Measurements from ENCODE around the gene ADAMTS13.
"Not testable (repeated sequence)": the region's sequence is repeated elsewhere in the genome, so short reads cannot be mapped to it uniquely, and the experiment has no call there.

ADAMTS13 gene

GRCh38 chr9:133424187-133424586 lies 2.0 kb downstream of the ADAMTS13 start:
- DNase-seq (ENCODE audit: low read depth in 4 of 4, low spot score in 1 of 4), result no peak

- DNase-seq (ENCODE audit: low read depth in 4 of 4, low spot score in 1 of 4), result no peak
Observed at GRCh38 chr9:133425049-133425632, 3.0 kb downstream of the ADAMTS13 start.

GRCh38 chr9:133426011-133426410 lies 3.8 kb downstream of the ADAMTS13 start:
- DNase-seq (ENCODE audit: low read depth in 4 of 4, low spot score in 1 of 4), result no peak

GRCh38 chr9:133427658-133428348 lies 5.6 kb downstream of the ADAMTS13 start:
- DNase-seq (ENCODE audit: low read depth in 4 of 4, low spot score in 1 of 4), result no peak

- no peak for DNase-seq (ENCODE audit: low read depth in 4 of 4, low spot score in 1 of 4)
Observed at GRCh38 chr9:133428617-133429101, 6.5 kb downstream of the ADAMTS13 start.

- DNase-seq (ENCODE audit: low read depth in 4 of 4, low spot score in 1 of 4), result no peak
Observed at GRCh38 chr9:133429214-133429613, 7.0 kb downstream of the ADAMTS13 start.

- no peak for DNase-seq (ENCODE audit: low read depth in 4 of 4, low spot score in 1 of 4)
Observed at GRCh38 chr9:133429641-133430161, 7.5 kb downstream of the ADAMTS13 start.

GRCh38 chr9:133430244-133430643 lies 8.1 kb downstream of the ADAMTS13 start:
- no peak for DNase-seq (ENCODE audit: low read depth in 4 of 4, low spot score in 1 of 4)

GRCh38 chr9:133433351-133433843 lies 11.2 kb downstream of the ADAMTS13 start:
- no peak for DNase-seq (ENCODE audit: low read depth in 4 of 4, low spot score in 1 of 4)

- no peak for DNase-seq (ENCODE audit: low read depth in 4 of 4, low spot score in 1 of 4)
Observed at GRCh38 chr9:133436681-133437080, 14.5 kb downstream of the ADAMTS13 start.

- no peak for DNase-seq (ENCODE audit: low read depth in 4 of 4, low spot score in 1 of 4)
Observed at GRCh38 chr9:133437753-133438531, 15.8 kb downstream of the ADAMTS13 start.

GRCh38 chr9:133439337-133439736 lies 17.2 kb downstream of the ADAMTS13 start:
- DNase-seq (ENCODE audit: low read depth in 4 of 4, low spot score in 1 of 4), result no peak

- no peak for DNase-seq (ENCODE audit: low read depth in 4 of 4, low spot score in 1 of 4)
Observed at GRCh38 chr9:133440874-133441273, 18.7 kb downstream of the ADAMTS13 start.

GRCh38 chr9:133441571-133441970 lies 19.4 kb downstream of the ADAMTS13 start:
- no peak for DNase-seq (ENCODE audit: low read depth in 4 of 4, low spot score in 1 of 4)

- DNase-seq (ENCODE audit: low read depth in 4 of 4, low spot score in 1 of 4), result no peak
Observed at GRCh38 chr9:133443248-133443647, 21.1 kb downstream of the ADAMTS13 start.

- no peak for DNase-seq (ENCODE audit: low read depth in 4 of 4, low spot score in 1 of 4)
Observed at GRCh38 chr9:133443982-133444381, 21.8 kb downstream of the ADAMTS13 start.

- DNase-seq (ENCODE audit: low read depth in 4 of 4, low spot score in 1 of 4), result no peak
Observed at GRCh38 chr9:133445293-133445969, 23.3 kb downstream of the ADAMTS13 start.

- DNase-seq (ENCODE audit: low read depth in 4 of 4, low spot score in 1 of 4), result no peak
Observed at GRCh38 chr9:133448487-133448972, 26.4 kb downstream of the ADAMTS13 start.

- no peak for DNase-seq (ENCODE audit: low read depth in 4 of 4, low spot score in 1 of 4)
Observed at GRCh38 chr9:133449760-133450159, 27.6 kb downstream of the ADAMTS13 start.

GRCh38 chr9:133451865-133452264 lies 29.7 kb downstream of the ADAMTS13 start:
- DNase-seq (ENCODE audit: low read depth in 4 of 4, low spot score in 1 of 4), result not testable (repeated sequence)

GRCh38 chr9:133452562-133452961 lies 30.4 kb downstream of the ADAMTS13 start:
- DNase-seq (ENCODE audit: low read depth in 4 of 4, low spot score in 1 of 4), result no peak
